HUES64 (cell line): ENCODE data around the gene TSPAN13.

Experiments
- H3K27ac ChIP-seq: 2 replicates; pipeline ENCODE4 v1.7.0; 2013; ENCODE audit warnings: low read depth, low read length, inconsistent platforms
- H3K27me3 ChIP-seq: 2 replicates; pipeline ENCODE4 v1.6.1; 2013; ENCODE audit warnings: mild to moderate bottlenecking, low read length; ENCODE audit not compliant: insufficient read depth
- H3K36me3 ChIP-seq: 2 replicates; pipeline ENCODE4 v1.6.1; 2013; ENCODE audit warnings: mild to moderate bottlenecking, low read length; ENCODE audit not compliant: insufficient read depth
- H3K4me1 ChIP-seq: 2 replicates; pipeline ENCODE4 v1.6.1; 2013; ENCODE audit warnings: mild to moderate bottlenecking, low read length, moderate library complexity; ENCODE audit not compliant: insufficient read depth
- H3K4me3 ChIP-seq: 2 replicates; pipeline ENCODE4 v1.5.1; 2013; ENCODE audit warnings: mild to moderate bottlenecking, low read length, moderate library complexity
- H3K9ac ChIP-seq: 2 replicates; pipeline ENCODE4 v1.6.1; 2013; ENCODE audit warnings: mild to moderate bottlenecking, low read depth, low read length
- H3K9me3 ChIP-seq: 2 replicates; pipeline ENCODE4 v1.6.1; 2013; ENCODE audit warnings: low read depth, low read length; ENCODE audit not compliant: insufficient read depth
- WGBS: fragments of 150-250, 120-280 bp; methylation state at CpG from one replicate; pipeline ENCODE4 v1.1.7; 2013; ENCODE audit warnings: missing lambda C conversion rate; 5-methylcytosine and 5-hydroxymethylcytosine counted together

Gene TSPAN13

DNA sequence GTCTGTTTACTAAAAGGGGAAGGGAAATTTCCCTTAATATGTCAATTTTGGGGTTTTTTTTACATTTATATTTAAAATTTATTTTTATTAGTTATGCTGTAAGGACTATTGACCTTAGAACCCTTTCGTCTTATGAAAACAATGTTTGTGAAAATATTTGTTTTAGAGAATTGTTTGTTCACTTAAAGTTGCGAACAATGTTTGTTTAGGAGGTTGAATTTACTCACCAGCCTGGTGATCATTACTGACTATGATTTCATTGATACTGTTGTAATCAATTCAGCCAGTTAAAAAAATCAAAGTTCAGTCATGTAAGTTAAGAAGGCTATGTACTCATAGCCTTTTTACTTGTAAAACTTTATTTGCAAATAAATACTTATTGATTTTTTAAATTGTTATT lies 27.4 kb upstream of the TSPAN13 start:
- no peaks in the 10 kb centered on the region for H3K36me3 ChIP-seq
- H3K4me1 ChIP-seq = no peaks in the 10 kb centered on the region
- no peaks in the 10 kb centered on the region for H3K27me3 ChIP-seq
- H3K9ac ChIP-seq = no peak overlapping the region
- H3K4me3 ChIP-seq = no peak overlapping the region
- WGBS = 95% methylated on average over 2 of the region's 2 CpGs
- H3K9me3 ChIP-seq = no peaks in the 10 kb centered on the region
- no peak overlapping the region for H3K27ac ChIP-seq

GRCh38 chr7:16727736-16728135 lies 25.8 kb upstream of the TSPAN13 start:
- no peaks in the 10 kb centered on the region for H3K36me3 ChIP-seq
- H3K9ac ChIP-seq = no peak overlapping the region
- H3K9me3 ChIP-seq = no peaks in the 10 kb centered on the region
- no peak overlapping the region for H3K4me3 ChIP-seq
- H3K4me1 ChIP-seq = no peaks in the 10 kb centered on the region
- H3K27me3 ChIP-seq = no peaks in the 10 kb centered on the region
- no peak overlapping the region for H3K27ac ChIP-seq
- WGBS = 98% methylated on average over 4 of the region's 4 CpGs

- WGBS = 94% methylated on average over 10 of the region's 10 CpGs
- H3K27ac ChIP-seq = no peak overlapping the region
Observed at GRCh38 chr7:16728811-16729210, 24.7 kb upstream of the TSPAN13 start.

GRCh38 chr7:16729541-16729940 lies 24.0 kb upstream of the TSPAN13 start:
- H3K36me3 ChIP-seq = no peaks in the 10 kb centered on the region
- no peak overlapping the region for H3K4me3 ChIP-seq
- no peak overlapping the region for H3K9ac ChIP-seq
- 93% methylated on average over 2 of the region's 2 CpGs for WGBS
- no peak overlapping the region for H3K27ac ChIP-seq
- no peaks in the 10 kb centered on the region for H3K27me3 ChIP-seq
- H3K4me1 ChIP-seq = no peaks in the 10 kb centered on the region
- no peaks in the 10 kb centered on the region for H3K9me3 ChIP-seq

More at GRCh38 chr7:16728811-16729210, 24.7 kb upstream of the TSPAN13 start:
- H3K9ac ChIP-seq = no peak overlapping the region
- H3K4me3 ChIP-seq = no peak overlapping the region
- no peaks in the 10 kb centered on the region for H3K36me3 ChIP-seq
- H3K27me3 ChIP-seq = no peaks in the 10 kb centered on the region
- no peaks in the 10 kb centered on the region for H3K4me1 ChIP-seq
- no peaks in the 10 kb centered on the region for H3K9me3 ChIP-seq

DNA sequence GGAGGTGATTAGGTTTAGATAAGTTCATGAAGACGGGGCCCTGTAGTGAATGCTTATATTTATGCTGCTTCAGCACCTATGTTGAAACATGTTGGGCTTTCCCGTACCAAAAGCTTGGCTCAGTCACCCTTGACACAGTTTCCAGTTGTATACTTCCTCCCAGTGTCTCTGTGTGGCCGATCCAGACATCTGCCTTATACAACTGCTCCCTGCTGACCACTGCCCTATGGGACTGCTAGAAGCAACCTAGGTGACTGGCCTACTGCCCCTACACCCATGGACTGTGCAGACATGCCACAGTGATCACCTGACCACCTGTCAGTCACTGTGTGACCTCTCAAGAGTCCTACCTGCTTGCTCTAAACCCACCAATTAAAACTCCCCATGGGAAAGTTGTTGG lies 22.6 kb upstream of the TSPAN13 start:
- Histone ChIP-seq H3K9ac (no peak overlapping the region), H3K9me3 (no peaks in the 10 kb centered on the region), H3K27me3 (no peaks in the 10 kb centered on the region), H3K27ac (no peak overlapping the region), H3K36me3 (no peaks in the 10 kb centered on the region), H3K4me1 (no peaks in the 10 kb centered on the region), H3K4me3 (no peak overlapping the region)
- 97% methylated on average over 3 of the region's 3 CpGs for WGBS

DNA sequence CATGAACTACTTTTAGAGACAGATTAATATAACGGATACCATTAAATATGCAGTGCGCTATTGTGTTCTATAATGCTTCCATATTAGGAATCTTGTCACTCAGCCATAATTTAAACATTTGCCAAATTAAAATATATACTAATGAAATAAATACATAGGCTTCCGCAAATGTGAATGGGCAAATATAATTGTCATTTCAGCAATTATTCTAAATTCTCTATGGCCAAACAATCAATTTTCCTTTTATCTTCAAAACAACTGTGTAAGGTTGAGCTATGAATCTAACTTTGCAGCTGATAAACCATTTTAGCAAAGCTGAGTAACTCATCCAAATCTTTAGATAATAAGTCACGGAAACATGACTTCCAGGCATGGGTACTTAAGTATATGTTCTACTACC lies 20.7 kb upstream of the TSPAN13 start:
- Histone ChIP-seq H3K9me3 (no peaks in the 10 kb centered on the region), H3K9ac (no peak overlapping the region), H3K4me3 (no peak overlapping the region), H3K36me3 (no peaks in the 10 kb centered on the region), H3K27ac (no peak overlapping the region), H3K27me3 (no peaks in the 10 kb centered on the region), H3K4me1 (peaks cover 8% of the 10 kb centered on the region; the same call in 1 of the 2 replicates)
- WGBS = 100% methylated on average over 3 of the region's 4 CpGs

DNA sequence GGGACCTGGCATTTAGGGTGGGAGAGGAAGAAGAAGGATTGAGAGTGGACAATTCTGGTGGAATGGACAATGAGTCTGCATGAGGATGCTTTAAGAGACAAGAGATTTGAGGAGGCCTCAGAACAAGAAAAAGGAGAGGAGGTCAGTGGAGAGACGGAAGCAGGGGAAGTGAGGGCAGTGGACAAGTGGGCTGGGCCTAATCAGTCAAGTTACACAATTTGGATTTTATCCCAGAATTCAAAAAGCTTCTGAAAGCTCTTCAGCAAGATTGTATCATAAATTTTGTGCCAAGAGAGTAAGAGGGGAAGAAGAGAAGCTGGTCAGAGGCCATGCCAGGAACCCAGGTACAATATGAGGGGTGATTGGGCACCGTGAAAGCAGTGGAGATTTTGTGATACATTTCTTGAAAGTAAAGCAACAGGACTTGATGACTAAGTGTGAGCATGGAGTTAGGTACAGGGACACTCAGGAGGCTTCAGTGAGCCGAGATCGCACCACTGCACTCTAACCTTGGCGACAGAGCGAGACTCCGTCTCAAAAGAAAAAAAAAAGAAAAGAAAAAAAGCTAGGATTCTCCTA lies 19.3 kb upstream of the TSPAN13 start:
- H3K27ac ChIP-seq = no peak overlapping the region
- H3K4me1 ChIP-seq = peaks cover 8% of the 10 kb centered on the region; the same call in 1 of the 2 replicates
- WGBS = 88% methylated on average over 7 of the region's 7 CpGs
- H3K9ac ChIP-seq = no peak overlapping the region
- H3K36me3 ChIP-seq = no peaks in the 10 kb centered on the region
- H3K9me3 ChIP-seq = no peaks in the 10 kb centered on the region
- H3K27me3 ChIP-seq = no peaks in the 10 kb centered on the region
- H3K4me3 ChIP-seq = no peak overlapping the region

GRCh38 chr7:16735020-16735419 lies 18.5 kb upstream of the TSPAN13 start:
- no peaks in the 10 kb centered on the region for H3K9me3 ChIP-seq
- no peaks in the 10 kb centered on the region for H3K27me3 ChIP-seq
- no peaks in the 10 kb centered on the region for H3K36me3 ChIP-seq
- 79% methylated on average over 4 of the region's 4 CpGs for WGBS
- H3K27ac ChIP-seq = no peak overlapping the region
- no peak overlapping the region for H3K4me3 ChIP-seq
- H3K9ac ChIP-seq = no peak overlapping the region
- peaks cover 8% of the 10 kb centered on the region; the same call in 1 of the 2 replicates for H3K4me1 ChIP-seq

DNA sequence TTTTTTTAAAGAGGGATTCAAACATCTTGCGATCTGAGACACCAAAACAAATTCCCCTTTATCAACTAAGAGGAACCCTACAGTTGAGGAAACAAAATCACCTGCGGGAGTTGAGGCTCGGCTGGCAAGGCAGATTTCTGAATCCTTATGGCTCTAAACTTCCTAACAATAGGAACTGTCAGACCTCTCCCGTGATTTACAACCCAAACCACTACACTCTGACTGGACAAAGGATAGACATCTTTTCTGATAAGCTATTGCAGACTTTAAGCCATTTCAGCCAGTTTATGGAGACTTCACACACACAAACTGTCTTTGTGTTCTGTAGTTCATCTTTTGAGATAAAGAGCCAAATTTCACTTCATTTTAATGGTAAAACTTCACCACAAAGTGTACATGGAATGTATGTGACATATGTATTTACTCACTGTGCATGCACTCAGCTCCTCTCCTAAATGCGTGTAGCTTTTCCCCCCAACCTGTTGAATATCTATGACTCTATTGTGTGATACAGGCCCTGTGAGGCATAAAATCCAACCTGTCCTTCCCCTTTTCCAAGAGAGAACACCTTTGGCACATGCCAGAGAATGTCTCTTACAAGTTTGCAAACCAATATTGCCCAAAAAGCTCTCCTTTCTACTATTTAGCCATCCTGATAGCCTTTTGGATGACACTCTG lies 15.4 kb upstream of the TSPAN13 start:
- H3K4me1 ChIP-seq = peaks cover 8% of the 10 kb centered on the region; the same call in 1 of the 2 replicates
- no peaks in the 10 kb centered on the region for H3K9me3 ChIP-seq
- H3K36me3 ChIP-seq = no peaks in the 10 kb centered on the region
- WGBS = 79% methylated on average over 5 of the region's 5 CpGs
- H3K27me3 ChIP-seq = no peaks in the 10 kb centered on the region
- no peak overlapping the region for H3K27ac ChIP-seq
- no peak overlapping the region for H3K4me3 ChIP-seq
- no peak overlapping the region for H3K9ac ChIP-seq

- Histone ChIP-seq H3K36me3 (no peaks in the 10 kb centered on the region), H3K9ac (no peak overlapping the region), H3K4me1 (peaks cover 9% of the 10 kb centered on the region), H3K4me3 (no peak overlapping the region), H3K9me3 (no peaks in the 10 kb centered on the region), H3K27ac (no peak overlapping the region), H3K27me3 (no peaks in the 10 kb centered on the region)
- WGBS = 87% methylated on average over 5 of the region's 6 CpGs
Observed at GRCh38 chr7:16739863-16740622, 13.5 kb upstream of the TSPAN13 start.

DNA sequence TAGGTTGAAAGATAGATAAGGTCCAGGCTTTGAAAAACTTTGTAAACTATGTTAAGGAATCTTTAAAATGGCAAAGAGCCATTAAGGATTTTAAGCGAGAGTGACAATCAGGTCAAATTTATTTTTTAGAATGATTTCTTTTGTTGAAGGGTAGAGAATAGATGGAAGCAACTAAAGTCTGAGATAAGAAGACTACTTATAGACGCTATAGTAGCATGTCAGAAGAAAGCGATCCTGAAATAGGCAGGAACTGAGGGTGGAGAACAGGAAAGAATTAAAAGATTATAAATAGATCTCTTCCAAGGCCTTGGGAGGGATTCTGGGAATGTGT lies 13.0 kb upstream of the TSPAN13 start:
- H3K9ac ChIP-seq = no peak overlapping the region
- no peaks in the 10 kb centered on the region for H3K9me3 ChIP-seq
- H3K4me1 ChIP-seq = peaks cover 15% of the 10 kb centered on the region
- no peaks in the 10 kb centered on the region for H3K36me3 ChIP-seq
- no peak overlapping the region for H3K27ac ChIP-seq
- WGBS = 94% methylated on average over 3 of the region's 3 CpGs
- H3K4me3 ChIP-seq = no peak overlapping the region
- H3K27me3 ChIP-seq = no peaks in the 10 kb centered on the region
